Measurements from ENCODE around the gene PHACTR2. TPM values are rescaled to one million over a fixed set of nuclear protein-coding genes. Genes with fewer than 3 reads are reported as not detected.
"Not testable (repeated sequence)": the region's sequence is repeated elsewhere in the genome, so short reads cannot be mapped to it uniquely, and the experiment has no call there.

Gene PHACTR2
- total RNA-seq, 1 donor from 2014 or later = 67.4 TPM

GRCh38 chr6:143804835-143805239 is 127.1 kb downstream of the PHACTR2 start:
- no peak for DNase-seq (ENCODE audit: low spot score)

- no peak for DNase-seq (ENCODE audit: low spot score)
Measured at GRCh38 chr6:143806282-143807102, 128.7 kb downstream of the PHACTR2 start.

DNA sequence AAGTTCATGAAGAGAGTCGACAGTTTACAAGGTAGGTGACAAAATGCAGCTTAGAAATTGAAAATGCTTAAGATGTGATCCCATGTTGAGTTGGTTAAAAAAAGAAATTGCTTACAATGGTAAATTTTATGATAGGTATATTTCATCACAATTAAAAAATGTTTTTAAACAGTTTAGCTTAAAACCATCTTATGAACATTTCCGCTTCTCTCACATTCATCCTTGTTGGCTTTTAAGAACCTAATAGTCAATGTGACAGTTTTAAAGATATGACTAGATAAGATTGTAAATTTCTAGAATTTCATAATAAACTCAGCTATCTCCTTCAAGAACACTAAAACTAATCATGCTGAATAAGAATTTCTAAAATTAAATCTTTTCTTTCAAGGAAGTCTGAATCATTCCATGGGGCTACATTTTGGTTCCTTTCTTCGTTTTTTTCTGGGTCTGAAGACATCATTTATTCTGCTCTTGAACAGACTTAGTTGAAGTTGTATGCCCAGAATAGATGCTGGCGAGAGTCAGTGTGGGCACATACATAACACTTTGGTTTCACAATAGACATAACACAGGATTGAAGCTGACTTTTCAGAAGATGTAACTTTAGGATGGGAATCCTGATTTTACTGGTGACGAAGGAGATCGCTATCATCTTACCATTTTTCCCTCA is 129.5 kb downstream of the PHACTR2 start:
- no peak for DNase-seq (ENCODE audit: low spot score)

DNA sequence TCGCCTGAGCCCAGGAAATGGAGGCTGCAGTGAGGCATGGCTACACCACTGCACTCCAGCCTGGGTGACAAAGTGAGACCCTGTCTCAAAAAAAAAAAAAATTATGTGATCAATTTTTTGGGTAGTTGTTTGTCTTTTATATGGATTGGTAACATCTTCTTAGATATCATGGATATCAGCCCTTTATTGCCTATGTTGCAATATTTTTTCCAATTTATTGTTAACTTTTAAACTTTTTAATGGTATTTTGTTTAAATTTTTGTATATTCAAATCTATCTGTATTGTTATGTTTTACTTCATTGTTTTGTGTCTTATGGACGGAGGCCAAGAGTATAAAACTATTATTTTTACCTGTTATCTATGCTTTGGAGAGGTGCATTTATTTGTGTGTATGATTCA is 133.0 kb downstream of the PHACTR2 start:
- DNase-seq (ENCODE audit: low spot score) = no peak

GRCh38 chr6:143811501-143812157 is 133.9 kb downstream of the PHACTR2 start:
- no peak for DNase-seq (ENCODE audit: low spot score)

DNA sequence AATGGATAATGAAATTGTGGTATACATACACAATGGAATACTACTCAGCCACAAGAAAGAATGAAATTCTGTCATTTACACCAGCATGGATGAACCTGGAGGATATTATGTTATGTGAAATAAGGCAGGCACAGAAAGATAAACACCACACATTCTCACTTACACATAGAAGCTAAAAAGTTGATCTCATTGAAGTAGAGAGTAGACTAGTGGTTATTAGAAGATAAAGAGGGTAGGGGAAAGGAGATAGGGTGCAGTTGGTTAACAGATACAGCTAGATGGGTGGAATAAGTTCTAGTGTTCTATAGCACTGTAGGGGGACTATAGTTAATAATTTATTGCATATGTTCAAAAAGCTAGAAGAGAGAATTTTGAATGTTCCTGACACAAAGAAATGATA is 139.9 kb downstream of the PHACTR2 start:
- no peak for DNase-seq (ENCODE audit: low spot score)

DNA sequence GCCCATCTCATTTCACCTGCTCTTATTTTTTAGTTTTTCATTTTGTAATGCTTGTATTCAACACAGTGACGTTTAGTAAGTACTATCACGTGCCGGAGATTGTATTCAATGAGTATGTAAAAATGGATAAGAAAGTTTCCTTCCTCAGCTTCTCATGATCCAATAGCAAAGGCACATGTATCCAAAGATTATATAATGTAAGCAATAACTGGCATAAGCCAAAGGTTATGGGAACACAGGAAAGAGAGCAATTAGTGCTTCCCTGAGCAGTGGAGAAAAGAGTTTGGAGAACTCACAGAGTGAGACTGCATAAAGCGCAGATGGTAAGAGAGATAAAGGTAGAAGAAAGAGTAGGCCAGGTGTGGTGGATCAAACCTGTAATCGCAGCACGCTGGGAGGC is 143.6 kb downstream of the PHACTR2 start:
- no peak for DNase-seq (ENCODE audit: low spot score)

GRCh38 chr6:143822584-143823024 is 144.8 kb downstream of the PHACTR2 start:
- no peak for DNase-seq (ENCODE audit: low spot score)

DNA sequence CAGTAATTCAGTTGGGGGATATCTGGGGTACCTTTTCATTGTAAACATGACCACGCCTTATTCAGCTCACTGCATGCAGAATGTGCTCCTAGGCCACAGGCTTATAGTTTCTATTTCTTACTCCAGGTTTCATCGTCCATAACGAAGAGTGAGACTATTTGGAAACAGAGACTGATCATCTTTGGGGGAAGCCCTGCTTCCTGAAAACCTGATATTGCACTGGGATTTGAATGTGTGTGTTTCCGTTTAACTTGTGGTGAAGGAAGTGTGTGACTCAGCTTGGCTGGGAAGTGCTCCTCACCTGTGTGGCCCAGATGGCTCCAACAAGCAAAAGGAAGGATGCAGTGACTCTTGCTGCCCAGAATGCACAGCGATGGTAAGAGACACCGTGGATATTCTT is 145.8 kb downstream of the PHACTR2 start:
- no peak for DNase-seq (ENCODE audit: low spot score)

DNA sequence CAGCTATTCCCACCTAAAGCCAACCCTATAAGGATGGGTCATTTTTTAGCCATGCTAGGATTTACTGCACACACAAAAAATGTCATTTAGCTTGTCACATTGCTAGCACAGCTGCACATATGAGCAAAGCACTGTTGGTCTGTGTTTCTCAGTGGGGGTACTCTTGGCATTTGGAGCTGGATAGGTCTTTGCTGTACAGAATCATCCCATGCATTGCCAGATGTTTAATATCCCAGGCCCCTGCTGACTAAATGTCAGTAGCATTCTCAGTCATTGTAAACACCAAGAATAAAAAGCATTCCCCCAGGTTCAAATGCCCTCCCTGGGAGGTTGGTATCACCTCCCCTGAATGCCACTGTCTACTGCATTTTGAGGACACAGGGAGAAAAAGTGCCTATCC is 150.8 kb downstream of the PHACTR2 start:
- no peak for DNase-seq (ENCODE audit: low spot score)

DNA sequence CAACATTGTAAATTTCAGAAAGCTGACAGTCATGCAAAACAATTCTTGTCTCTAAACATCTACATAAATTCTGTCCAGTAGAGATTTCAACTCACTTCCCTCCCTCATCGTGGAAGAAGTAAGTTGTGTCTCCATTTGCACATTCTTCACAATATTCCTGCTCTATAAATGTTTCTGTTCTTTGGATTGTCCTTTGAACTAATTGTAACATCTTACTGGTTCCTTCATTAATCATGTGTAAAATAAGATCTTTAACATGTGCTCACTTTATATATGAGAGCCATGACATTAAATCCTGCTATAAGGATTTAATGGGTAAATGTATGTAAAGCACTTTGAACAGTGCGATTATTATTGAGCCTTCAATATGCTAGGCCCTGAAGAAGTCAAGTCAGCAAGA is 158.4 kb downstream of the PHACTR2 start:
- DNase-seq (ENCODE audit: low spot score) = no peak

DNA sequence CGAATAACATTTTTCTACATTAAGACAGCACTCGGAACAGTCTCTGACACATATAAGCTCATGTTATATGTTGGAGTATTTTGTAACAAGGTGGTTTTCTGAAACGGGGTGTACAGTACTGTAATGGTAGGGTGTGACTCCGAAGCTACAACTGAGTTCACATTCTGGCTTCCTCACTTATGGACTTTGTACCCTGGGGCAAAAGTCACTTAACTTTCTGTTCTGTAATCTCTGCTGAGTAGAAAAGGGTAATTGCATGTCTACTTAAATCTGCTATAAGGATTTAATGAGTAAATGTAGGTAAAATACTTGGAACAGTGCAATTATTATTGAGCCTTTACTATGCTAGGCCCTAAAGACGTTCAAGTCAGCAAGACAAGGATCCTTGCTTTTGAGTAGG is 160.6 kb downstream of the PHACTR2 start:
- no peak for DNase-seq (ENCODE audit: low spot score)

GRCh38 chr6:143839196-143839595 is 161.4 kb downstream of the PHACTR2 start:
- DNase-seq (ENCODE audit: low spot score) = no peak

- no peak for DNase-seq (ENCODE audit: low spot score)
Measured at GRCh38 chr6:143840595-143841265, 163.0 kb downstream of the PHACTR2 start.

- no peak for DNase-seq (ENCODE audit: low spot score)
Measured at GRCh38 chr6:143842461-143842901, 164.7 kb downstream of the PHACTR2 start.

- DNase-seq (ENCODE audit: low spot score) = peak; percentile 98
Measured at GRCh38 chr6:143842902-143843676, 165.3 kb downstream of the PHACTR2 start, which contains the start of gene LTV1. Gene LTV1, plus strand, starts transcription at chr6:143843338. Its CDS starts 140 bp downstream, at chr6:143843478.

DNA sequence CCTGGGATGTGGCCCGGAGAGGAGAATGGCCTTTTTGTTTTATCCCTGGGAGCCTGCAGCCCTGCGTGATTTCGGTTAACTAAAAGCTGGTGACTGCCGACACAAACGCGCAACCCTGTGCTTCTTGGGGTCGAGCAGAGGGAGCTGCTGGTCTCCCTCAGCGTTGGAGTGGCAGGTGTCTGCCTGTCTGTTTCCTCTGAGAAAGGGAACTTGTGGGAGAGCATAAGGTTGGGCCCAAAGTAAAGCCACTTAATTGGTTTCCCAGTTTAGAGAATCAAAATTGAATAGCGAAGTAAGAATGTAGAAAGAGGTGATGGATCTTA is 165.9 kb downstream of the PHACTR2 start:
- no peak for DNase-seq (ENCODE audit: low spot score)

DNA sequence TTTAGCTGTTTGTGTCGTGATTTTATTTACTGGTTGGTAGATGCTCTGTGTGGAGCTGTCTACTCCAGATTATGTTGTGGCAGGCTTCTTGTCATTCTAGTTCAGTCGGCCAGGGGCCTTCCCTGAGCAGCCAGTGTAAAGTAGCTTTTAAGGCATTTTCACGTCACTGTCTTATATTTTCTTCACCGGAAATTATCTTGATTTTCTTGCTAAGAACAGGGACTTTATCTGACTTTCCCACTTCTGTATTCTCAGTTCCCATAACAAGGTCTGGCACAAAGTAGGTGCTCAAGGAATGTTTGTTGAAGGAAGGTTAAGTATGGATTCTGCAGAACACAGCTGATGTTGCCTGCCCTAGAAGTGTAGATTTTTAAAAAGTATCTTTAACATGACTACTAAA is 166.2 kb downstream of the PHACTR2 start:
- no peak for DNase-seq (ENCODE audit: low spot score)

GRCh38 chr6:143845033-143845432 is 167.3 kb downstream of the PHACTR2 start:
- no peak for DNase-seq (ENCODE audit: low spot score)

- DNase-seq (ENCODE audit: low spot score) = not testable (repeated sequence)
Measured at GRCh38 chr6:143851706-143852105, 173.9 kb downstream of the PHACTR2 start.

DNA sequence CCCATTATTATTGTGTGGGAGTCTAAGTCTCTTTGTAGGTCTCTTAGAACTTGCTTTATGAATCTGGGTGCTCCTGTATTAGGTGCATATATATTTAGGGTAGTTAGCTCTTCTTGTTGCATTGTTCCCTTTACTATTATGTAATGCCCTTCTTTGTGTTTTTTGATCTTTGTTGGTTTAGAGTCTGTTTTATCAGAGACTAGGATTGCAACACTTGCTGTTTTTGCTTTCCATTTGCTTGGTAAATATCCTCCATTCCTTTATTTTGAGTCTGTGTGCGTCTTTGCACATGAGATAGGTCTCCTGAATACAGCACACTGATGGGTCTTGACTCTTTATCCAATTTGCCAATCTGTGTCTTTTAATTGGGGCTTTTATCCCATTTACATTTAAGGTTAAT is 177.3 kb downstream of the PHACTR2 start:
- DNase-seq (ENCODE audit: low spot score) = not testable (repeated sequence)
